NCI-H2107 treated with DMSO at 0.1 percent for 48 hours (cell line): ENCODE results near the gene JAG1.
"Not testable (repeated sequence)": the region's sequence is repeated elsewhere in the genome, so short reads cannot be mapped to it uniquely, and the experiment has no call there.

Source experiments
- DNase-seq: peaks from one replicate; lab custom pipeline; 2025; ENCODE audit not compliant: unreplicated experiment; lab: John Stamatoyannopoulos, UW

The JAG1 gene

DNA sequence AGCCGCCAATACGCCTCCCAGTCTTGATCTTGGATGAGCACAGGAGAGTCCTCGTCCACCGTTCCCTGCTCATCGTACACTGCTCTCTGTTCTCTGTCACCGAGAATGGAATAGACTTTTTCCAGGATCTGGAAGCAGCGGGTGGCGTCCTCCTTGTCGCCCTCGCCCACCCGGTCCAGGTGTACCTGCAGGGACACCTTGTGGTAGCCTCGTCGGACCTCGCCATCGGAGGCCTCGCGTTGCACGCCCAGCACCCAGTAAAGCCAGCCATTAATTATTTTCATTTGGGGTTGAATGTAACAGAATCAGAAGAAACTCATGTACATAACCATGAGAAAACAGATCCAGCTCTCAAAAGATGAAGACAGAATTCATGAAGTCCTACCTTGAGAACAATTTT is 59.9 kb downstream of the JAG1 start:
- DNase-seq, result no peak

DNA sequence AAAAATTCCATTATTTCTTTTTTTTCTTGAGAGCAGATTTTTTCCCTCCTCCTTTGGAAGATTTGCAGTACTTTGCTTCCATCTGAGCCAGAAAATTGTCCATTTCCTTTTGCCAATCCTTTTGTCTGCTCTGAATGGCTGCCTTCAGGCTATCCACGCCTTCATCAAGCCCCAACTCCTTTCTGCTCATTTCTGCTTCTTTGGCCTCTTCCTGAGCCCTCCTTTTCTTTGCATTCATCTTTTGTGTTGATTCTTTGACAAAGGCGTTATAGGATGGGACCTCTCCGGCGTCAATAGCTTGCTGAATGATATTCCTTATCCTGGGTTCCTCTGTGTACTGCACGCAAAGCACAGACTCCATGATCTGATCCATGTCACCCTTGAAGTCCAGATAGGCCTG is 60.4 kb downstream of the JAG1 start:
- not testable (repeated sequence) for DNase-seq

DNA sequence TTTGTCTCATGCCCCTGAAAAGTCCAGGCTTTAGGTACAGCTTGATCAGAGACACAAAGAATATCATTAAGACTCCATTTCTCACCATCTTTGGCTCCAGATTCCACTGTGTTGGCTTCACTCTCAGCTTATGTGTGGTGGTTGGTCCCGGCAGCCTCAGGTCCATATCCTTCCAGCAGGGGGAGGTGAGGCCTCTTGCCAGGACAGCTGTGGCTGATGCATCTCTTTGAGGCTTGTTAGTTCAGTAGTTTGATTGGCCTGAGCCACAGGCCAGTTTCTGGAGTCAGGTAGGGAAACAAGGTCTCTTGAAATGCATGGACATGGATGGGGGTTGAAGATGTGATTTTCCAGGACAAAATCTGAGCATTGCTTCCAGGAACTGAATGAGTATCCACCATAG is 62.4 kb downstream of the JAG1 start:
- no peak for DNase-seq

DNA sequence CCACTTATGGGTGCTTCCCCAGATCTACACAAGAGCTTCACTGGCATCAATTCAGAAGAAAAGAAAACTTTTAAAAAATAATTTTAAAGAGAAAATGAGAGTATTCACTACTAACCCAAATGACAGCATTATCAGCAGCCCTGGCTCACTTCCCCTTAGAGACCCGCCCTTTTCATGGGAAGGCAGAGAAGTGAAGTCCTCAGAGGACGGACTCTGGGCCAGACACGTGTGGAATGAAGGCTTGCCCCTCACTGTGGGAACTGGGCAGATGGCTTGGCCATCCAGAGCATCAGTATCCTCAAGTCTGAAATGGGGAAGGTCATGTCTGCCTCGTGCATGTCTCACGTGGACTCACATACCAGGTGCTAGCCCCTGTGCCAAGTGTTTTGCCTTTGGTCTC is 63.5 kb downstream of the JAG1 start:
- no peak for DNase-seq

DNA sequence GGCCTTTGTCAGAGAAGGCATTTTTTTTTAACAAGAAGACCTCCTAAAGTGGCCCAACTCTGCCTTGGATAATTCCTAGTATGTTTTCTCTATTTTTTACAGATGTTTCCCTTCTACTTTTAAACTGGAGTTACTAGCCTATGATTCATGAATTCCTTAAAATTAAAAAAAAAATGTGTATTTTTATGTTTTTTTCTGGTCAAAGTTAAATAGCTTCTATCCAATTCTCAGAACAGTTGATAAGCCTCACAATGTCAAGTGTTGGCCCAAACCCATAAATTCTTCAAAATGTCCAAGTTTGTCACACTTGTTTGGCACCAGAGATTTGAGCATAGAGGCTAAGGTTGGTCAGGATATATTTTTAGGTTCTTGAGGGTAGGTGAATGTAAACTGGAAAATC is 64.0 kb downstream of the JAG1 start:
- no peak for DNase-seq

DNA sequence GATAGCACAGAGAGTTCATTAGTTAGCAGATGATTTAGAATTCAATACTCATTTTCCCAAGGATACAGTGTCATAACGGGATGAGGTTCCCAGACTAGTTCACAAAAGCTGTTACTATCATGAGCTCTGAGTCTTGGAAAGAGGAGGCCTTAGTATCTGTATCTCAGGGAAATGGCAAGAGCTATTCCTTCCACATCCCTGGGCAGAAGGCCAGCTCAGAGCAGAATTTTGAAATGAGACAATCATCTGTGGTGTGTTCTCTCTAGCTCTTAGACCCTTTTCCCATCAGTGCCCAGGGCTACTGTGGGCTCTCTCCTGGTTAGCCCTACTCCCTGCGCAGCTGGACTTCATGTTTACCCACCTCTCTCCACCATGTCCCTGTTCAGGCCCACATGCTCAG is 64.5 kb downstream of the JAG1 start:
- DNase-seq, result no peak

DNA sequence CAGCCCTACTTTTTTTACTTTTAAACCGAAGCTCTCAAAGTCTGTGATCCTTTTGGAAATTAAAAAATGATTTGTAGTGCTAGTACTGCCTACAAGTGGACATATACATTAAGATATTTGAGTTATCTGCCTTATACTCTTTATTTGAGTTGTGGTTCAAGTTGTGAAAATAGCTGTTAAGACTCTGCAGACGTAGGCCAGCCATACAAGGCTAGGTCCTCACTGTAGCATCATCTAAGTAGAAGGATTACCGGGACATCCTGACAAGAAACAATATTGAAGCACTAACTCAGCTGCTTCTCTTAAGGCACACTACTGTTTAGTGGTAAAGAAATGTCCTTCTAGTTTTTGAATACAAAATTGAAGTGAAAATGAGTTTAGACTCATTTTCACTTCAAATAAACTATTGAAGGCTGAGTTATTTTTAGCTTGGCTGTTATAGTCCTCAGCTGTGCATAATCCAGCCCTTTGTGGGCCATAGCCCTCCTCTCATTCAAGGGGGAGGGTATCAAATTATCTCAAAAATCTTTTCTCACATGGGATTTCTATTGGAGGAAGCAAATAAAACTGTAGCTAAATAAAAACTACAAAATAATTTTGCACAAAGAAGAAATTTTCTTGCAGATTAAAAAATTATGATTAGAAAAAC is 68.1 kb downstream of the JAG1 start:
- no peak for DNase-seq

DNA sequence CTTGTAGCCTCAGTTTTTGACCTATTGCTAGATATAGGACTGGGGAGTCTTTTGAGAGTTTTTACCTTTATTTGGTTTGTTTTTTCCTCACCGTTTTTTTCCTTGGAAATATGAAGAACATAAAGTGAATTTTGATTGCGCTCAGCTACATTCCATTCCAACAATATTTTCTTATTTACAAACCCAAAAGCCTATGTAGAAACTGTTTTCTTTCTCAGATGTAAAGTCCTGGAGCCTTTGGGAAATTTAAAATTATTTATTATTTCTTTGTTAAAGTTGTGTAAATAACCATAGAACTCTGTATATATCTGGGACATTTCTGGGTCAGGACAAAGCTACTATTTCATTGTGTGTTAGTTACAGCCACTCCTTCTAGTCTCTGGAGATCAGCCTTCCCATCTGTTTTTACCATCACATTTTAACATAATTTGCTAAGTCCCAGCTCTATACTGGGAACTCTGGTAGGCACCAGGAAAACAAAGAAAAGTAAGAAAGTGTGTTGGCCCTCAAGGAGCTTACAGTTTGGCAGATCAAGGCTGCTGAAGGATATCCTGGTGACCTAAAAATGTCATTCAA is 68.8 kb downstream of the JAG1 start:
- DNase-seq, result no peak

DNA sequence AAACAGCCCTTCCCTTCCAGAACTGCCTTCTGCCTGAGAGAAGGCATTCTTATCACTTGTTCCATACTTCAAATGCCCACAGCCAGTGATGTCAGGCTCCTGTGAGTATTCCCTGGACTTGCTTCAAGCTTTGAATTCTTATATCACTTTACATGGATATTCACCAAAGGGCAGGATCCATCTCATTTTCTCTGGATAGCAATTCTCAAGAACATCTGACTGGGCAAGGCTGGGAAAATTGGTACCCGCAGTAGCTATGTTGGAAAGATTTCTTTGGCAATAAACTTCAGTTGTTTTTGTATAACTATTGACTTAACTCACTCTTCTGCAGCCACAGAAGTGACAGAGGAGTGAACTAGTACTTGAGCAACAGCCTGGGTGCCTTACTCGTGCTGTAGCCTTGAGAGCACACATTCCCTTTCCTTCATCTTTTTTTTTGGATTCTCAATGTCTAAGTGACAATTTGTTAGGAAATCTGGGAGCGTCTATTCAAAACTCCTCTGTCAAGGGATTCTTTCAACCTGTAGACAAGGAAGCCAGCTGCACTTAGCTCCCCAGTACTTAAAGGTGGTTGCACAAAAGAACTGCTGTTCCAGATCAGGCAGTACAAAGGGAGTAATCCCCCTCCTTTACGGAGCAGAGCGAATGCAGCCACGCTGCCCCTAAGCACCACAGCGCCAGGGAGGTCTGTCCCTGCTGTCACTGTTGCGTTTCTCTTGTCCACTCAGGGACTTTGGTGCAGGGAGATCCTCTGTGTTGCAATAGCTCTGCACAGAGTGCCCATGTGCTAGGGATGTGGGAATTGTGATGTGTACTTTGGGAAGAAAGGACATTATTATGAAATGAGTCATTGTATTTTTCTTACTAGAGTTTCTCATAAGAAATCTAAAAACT is 69.6 kb downstream of the JAG1 start:
- DNase-seq, result no peak

DNA sequence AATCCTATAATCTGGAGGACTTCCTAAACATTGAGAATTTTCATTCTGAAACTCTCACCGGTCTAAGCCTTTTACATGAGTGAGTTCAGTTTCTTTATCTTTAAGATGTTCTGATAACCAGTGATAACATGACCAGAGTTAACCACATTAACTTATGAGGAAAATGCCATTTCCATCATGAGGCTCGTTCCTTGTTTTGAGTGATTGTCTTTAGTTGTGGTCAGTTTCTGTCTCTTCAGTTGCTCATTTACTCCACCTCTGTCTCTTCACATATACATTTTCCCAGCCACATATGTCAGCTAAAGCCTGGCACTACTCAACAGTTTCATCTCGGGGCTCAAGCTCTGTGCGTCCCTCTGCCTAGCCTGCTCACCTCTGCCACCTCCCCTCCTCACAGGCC is 70.4 kb downstream of the JAG1 start:
- no peak for DNase-seq

DNA sequence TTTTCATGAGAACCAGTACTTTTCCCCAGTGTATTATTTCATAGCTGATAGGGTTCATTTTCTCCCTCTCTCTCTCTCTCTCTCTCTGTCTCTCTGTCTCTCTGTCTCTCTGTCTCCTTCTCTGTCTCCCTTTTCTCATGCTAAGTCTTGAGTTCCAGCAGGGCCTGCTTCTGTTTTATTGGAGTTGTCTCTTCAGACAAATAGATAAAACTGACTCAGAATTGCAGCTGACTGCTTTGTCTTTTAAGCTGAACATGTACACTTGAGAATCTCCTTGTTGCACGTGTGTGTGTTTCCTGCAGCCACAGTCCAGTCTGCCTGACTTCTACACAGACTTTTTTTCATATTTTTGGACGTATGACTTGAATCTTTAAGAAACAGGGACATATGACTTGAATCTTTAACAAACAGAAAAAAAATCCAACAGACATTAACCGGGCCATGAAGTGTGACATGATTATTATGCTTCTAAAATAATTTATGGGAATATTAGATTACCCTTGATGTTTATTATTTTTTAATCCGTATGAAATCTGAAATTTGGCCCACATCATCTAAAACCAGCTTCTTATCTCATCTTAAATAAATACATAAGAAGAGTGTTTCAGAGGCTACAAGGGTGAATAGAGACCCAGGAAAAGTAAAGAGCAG is 71.5 kb downstream of the JAG1 start:
- DNase-seq, result no peak

DNA sequence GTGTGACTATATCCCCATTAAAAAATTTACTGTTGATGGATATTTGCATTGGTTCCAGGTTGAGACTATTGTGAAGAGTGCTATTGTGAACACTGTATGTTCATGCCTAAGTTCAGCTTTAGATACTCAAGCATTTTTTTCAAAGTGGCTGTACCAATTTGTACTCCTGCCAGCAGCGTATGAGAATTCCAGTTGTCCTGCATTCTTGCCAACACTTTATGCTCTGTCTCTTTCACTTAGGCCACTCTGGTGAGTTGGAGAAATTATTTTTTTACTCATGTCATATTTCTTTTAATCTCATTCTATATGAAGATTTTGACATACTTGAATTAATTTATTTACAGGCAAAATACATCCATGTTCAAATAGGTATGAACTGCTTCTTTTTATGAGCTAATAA is 76.2 kb downstream of the JAG1 start:
- no peak for DNase-seq

DNA sequence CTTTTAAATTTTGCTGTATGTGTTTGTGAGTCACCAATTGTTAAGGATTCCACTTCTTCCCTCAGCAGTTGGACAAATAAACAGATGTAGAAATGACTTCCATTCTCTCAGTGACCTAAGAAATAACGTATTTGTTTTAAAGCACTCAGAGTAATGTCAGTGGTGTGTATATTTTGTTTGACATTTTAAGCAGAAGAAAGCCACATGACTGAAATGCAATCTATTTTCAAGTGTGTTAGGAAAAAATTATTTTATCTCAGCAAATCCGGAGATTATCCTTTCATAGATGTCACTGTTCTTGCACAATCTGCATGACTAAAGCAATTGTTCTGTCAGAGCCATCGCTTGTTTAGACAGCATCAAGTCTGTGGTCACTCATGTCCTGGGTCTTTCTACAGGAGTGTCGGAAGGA is 77.1 kb downstream of the JAG1 start:
- DNase-seq, result no peak

DNA sequence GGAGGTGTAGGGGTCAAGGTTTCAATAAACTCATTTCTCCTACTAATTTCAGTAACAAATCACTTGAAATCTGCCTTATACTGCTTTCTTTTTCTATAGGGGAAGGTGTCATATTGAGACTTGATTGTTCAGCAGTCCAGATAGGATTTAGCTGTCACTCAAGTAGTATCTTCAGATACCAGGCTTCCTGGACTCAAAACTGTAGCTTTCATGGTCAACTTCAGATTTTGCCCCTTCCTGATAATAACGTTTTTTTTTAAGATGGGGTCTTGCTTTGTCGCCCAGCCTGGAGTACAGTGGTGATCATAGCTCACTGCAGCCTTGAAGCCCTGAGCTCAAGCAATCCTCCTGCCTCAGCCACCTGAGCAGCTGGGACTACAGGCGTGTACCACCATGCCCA is 77.8 kb downstream of the JAG1 start:
- no peak for DNase-seq

DNA sequence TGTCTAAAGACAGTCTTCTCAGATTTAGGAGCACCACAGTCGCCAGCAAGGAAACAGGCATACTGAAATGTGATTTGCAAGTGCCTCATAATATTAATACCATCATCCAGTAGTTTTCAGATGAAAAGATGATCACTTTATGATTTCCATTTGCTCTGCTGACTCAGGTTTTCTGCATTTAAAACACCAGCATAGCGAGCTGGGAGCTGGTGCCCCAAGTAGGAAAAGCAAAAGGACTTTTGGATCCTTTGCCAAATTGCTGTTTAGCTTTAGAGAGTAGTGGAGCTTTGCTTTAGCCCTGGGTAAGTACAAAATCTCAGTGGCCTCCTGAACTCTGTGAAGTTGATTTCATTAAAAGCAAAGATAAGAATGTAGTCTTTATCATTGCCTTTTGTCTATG is 78.5 kb downstream of the JAG1 start:
- DNase-seq, result no peak

DNA sequence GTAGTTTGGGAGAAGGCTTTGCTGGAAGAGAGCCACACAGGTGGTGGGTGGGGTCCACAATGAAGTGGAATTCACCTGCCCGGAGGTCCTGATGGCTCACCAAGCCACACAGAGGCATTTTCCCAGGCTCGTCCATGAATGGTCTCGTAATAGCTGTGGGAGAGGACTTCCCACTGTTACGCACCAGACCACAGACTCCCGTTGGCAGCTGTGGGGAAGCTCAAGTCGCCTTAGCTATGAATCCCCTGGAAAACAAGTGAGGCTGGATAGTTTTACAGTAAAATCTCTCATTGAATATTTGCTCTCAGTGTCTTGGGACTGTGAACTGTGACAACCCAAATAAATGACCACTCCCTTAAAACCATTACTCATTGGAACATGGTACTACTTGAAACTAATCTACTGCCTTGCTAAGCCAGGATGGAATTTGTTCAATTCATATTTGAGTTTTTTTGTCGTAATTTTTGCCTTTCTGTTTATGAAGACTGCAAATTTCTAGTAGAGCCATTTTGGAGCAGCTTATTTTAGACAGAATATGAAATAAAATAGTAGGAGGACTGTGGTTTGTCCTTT is 79.4 kb downstream of the JAG1 start:
- no peak for DNase-seq

DNA sequence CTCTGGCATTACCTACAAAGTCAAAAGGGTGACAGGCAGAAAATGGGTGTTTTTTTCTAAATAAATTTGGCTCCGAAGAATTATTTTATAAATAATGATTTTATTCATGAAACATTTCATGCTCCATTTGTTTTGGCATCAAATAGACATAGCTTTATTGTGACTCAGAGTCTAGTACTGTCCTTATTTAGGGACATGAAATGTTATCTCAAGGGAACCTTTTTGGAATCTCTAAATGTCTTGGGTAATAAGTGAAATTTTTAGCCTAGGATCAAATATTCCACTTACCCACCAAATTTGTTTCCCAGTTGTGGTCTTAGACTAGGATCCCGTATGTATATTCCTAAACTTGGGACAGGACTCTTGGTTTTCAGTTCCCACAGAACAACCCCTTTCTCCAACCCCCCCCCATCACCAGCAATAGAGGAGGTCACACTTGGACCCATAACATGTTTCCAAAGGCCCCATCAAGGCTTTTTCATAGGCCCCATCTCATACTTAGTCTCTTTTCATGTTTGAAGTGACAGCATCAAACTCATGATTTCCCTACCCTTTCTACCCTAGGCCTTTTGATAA is 81.8 kb downstream of the JAG1 start:
- no peak for DNase-seq

DNA sequence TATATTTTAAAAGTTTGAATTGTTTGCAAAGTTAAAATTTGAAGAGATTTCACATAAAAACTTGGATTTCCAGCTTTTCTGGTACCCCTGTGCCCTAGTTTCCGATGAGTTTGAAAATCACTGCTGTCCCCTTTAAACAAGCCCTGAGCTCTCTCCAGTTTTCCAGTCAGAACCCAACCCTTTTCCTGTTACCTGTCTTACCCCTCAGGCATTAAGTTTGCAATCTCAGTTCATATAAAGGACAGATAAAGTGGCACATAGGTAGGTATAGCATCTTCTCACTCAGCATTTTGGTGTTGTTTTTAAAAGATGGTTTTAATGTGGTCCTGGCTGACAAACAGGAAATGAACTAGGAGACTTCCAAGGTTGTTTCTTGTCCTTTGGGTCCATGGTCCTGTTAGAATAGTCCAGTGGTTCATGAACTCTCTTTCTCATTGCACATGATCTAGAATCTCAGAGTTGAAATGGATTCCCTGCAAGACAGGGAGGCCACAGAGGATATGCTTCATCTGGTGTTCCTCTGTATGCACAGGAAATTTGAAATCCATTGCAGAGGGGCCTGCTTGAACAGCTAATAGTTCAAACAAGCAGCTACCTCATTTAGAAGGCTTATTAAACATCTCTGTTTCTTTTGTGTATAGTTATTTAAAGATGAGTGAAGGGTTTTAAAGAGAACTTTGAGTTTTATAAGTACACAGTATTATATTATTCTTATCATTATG is 82.7 kb downstream of the JAG1 start:
- no peak for DNase-seq

DNA sequence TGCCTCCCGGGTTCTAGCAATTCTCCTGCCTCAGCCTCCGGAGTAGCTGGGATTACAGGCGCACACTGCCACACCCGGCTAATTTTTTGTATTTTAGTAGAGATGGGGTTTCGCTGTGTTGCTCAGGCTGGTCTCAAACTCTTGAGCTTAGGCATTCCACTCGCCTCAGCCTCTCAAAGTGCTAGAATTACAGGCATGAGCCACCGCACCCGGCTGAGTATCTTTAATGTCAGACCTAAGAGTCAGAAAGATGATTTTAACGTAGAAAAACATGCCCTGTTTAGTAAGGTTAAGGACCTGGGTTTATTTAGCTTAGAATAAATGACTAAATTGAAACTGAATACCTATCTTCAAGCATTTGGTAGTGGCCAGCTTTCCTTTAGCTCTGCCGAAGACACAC is 83.4 kb downstream of the JAG1 start:
- not testable (repeated sequence) for DNase-seq
